Measurements from ENCODE around the gene SLC2A1.

The SLC2A1 gene

DNA sequence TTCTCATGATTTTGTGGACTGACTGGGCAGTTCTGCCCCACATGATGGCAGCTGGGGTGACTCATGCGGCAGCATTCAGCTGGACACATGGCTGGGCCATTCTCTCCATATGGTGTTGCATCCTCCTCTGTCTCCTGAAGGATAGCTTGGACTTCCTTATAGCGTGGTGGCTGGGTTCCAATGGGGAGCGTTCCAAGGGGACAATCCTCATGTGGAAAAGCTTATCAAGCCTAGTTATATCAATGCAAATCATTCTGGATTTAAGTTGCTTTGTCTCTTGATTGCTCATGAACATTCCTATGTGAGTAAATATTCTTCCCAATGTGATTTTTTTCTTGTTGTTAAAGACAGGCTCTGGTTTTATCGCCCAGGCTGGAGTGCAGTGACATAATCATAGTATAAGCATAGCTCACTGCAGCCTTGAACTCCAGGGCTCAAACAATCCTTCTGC, 13.2 kb upstream of the SLC2A1 start:
- Histone ChIP-seq H3K4me1 (peaks cover 3% of the 10 kb centered on the region), H3K36me3 (ENCODE audit: control insufficient read depth, insufficient read depth, low read length) (no peaks in the 10 kb centered on the region), H3K9me3 (ENCODE audit: control insufficient read depth, low read length) (no peaks in the 10 kb centered on the region), H3K4me2 (ENCODE audit: low read length) (no peak overlapping the region), H3K4me3 (ENCODE audit: low read depth, low read length) (no peak overlapping the region), H3K27me3 (ENCODE audit: control insufficient read depth, insufficient read depth, low read length) (no peaks in the 10 kb centered on the region), H2AFZ (no peak overlapping the region), H3K79me2 (no peaks in the 10 kb centered on the region), H3K9ac (no peak overlapping the region), H3K27ac (no peak overlapping the region)
- TF ChIP-seq, protein P1, sequence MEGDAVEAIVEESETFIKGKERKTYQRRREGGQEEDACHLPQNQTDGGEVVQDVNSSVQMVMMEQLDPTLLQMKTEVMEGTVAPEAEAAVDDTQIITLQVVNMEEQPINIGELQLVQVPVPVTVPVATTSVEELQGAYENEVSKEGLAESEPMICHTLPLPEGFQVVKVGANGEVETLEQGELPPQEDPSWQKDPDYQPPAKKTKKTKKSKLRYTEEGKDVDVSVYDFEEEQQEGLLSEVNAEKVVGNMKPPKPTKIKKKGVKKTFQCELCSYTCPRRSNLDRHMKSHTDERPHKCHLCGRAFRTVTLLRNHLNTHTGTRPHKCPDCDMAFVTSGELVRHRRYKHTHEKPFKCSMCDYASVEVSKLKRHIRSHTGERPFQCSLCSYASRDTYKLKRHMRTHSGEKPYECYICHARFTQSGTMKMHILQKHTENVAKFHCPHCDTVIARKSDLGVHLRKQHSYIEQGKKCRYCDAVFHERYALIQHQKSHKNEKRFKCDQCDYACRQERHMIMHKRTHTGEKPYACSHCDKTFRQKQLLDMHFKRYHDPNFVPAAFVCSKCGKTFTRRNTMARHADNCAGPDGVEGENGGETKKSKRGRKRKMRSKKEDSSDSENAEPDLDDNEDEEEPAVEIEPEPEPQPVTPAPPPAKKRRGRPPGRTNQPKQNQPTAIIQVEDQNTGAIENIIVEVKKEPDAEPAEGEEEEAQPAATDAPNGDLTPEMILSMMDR (IDR thresholded peaks at IDR 0.05): no peak

DNA sequence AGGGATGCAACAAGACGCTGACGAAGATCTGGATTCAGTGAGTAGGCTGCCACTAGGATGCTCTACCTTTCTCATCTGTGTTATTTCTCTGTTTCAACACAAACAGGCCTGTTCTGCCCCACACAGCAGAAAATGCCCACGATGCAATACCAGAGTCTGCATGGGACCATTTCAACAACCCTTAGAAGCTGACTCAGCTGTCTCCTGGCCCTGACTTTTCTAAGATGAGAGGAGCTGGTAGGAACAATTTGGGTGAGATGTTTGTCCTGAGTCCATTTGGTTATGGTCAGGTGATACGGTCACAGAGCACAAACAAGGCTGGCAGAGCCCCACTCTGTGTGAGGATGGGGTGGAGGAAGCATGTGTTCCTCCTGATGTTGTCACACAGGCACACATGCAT, 11.5 kb upstream of the SLC2A1 start:
- H3K4me3 ChIP-seq (ENCODE audit: low read depth, low read length): peak overlapping the region; percentile 9
- peak overlapping the region; percentile 71 for H3K27ac ChIP-seq
- H3K36me3 ChIP-seq (ENCODE audit: control insufficient read depth, insufficient read depth, low read length): no peaks in the 10 kb centered on the region
- H3K9me3 ChIP-seq (ENCODE audit: control insufficient read depth, low read length): no peaks in the 10 kb centered on the region
- H3K4me2 ChIP-seq (ENCODE audit: low read length): peak overlapping the region; percentile 26
- H2AFZ ChIP-seq: no peak overlapping the region
- H3K9ac ChIP-seq: no peak overlapping the region
- peaks cover 7% of the 10 kb centered on the region for H3K4me1 ChIP-seq
- TF ChIP-seq, protein P1 (IDR thresholded peaks at IDR 0.05): no peak
- no peaks in the 10 kb centered on the region for H3K79me2 ChIP-seq
- no peaks in the 10 kb centered on the region for H3K27me3 ChIP-seq (ENCODE audit: control insufficient read depth, insufficient read depth, low read length)

DNA sequence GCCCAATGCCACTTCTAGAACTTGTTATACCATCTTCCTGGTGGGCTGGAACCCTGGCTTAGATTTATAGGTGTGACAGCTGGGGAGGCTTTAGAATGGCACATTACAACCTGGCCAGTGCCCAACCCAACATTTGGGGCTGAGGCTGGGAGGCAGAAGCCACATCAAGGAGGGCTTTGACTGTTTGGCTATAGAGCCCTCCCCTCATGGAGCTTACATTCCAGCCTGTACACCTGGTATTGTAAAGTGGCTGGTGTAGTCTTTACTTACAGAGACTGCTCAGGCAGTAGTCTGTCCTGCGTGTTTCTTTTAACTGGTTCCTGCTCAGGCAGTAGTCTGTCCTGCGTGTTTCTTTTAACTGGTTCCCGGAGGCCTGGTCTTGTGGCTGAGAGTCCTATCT, 10.0 kb upstream of the SLC2A1 start:
- H2AFZ ChIP-seq: no peak overlapping the region
- H3K79me2 ChIP-seq: no peaks in the 10 kb centered on the region
- no peak overlapping the region for H3K4me2 ChIP-seq (ENCODE audit: low read length)
- H3K4me1 ChIP-seq: peaks cover 7% of the 10 kb centered on the region
- H3K27me3 ChIP-seq (ENCODE audit: control insufficient read depth, insufficient read depth, low read length): no peaks in the 10 kb centered on the region
- H3K4me3 ChIP-seq (ENCODE audit: low read depth, low read length): no peak overlapping the region
- TF ChIP-seq, protein P1 (IDR thresholded peaks at IDR 0.05): no peak
- H3K9ac ChIP-seq: no peak overlapping the region
- no peaks in the 10 kb centered on the region for H3K9me3 ChIP-seq (ENCODE audit: control insufficient read depth, low read length)
- H3K36me3 ChIP-seq (ENCODE audit: control insufficient read depth, insufficient read depth, low read length): no peaks in the 10 kb centered on the region
- no peak overlapping the region for H3K27ac ChIP-seq

DNA sequence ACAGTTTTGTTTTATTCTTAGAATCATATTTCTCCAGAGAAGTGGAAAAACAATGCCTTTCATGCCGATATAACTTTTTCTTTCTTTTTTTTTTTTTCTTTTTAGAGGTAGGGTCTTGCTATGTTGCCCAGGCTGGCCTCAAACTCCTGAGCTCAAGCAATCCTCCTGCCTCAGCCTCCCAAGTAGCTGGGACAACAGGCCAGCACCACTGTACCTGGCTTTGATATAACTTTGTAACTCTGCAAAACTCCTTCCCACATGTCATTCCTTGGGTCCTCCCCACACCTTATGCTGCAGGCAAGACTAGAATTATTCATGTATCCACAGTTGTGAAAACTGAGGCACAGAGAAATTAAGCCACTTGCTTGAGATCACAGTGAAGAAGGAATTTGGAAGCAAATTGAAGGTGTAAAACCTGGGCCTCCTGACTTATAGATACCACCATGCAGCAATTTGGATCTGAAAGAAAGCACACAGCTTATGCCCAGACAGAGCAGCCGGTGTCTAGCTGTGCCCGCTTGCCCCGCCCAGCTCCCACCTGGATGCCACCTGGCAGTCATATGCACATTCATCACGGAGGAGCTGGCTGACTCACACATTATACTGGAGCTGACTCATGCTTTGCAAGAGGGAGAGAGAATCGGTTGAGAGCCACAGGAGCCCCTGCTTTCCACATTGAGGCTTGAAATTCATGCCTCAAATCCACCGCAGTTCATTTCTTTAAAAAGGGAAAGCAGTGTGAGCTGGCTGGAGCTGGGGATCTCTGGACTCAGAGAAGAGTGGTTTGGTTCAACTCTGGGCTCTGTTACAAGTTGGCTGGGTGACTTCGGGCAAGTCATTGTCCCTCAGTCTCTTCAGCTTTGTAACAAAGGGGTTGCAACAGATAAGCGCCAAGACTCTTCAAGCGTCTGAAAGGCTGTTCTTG, 8.3 kb upstream of the SLC2A1 start:
- H3K4me3 ChIP-seq (ENCODE audit: low read depth, low read length): no peak overlapping the region
- H3K79me2 ChIP-seq: no peaks in the 10 kb centered on the region
- H3K4me1 ChIP-seq: peaks cover 12% of the 10 kb centered on the region
- TF ChIP-seq, protein P1 (IDR thresholded peaks at IDR 0.05): no peak
- peak overlapping the region; percentile 64 for H3K27ac ChIP-seq
- H3K4me2 ChIP-seq (ENCODE audit: low read length): peak overlapping the region; percentile 5
- H3K36me3 ChIP-seq (ENCODE audit: control insufficient read depth, insufficient read depth, low read length): no peaks in the 10 kb centered on the region
- H3K27me3 ChIP-seq (ENCODE audit: control insufficient read depth, insufficient read depth, low read length): no peaks in the 10 kb centered on the region
- no peak overlapping the region for H3K9ac ChIP-seq
- H2AFZ ChIP-seq: no peak overlapping the region
- no peaks in the 10 kb centered on the region for H3K9me3 ChIP-seq (ENCODE audit: control insufficient read depth, low read length)

All from parathyroid adenoma (tissue), 2 donors.